GM18873 (cell line): ENCODE results near the gene MTFP1.

Experiments used
- ATAC-seq: cut with Tn5 transposase; IDR thresholded peaks from one replicate; pipeline ENCODE4 v1.9.1; 2021; ENCODE audit warnings: mild to moderate bottlenecking, moderate library complexity, moderate number of reproducible peaks; ENCODE audit not compliant: unreplicated experiment, low FRiP score

Gene MTFP1

GRCh38 chr22:30424534-30425326, 838 bp upstream of the MTFP1 start:
- no peak for ATAC-seq

- no peak for ATAC-seq
These were observed 297 bp upstream of the MTFP1 start for GRCh38 chr22:30425327-30425615.

GRCh38 chr22:30426388-30427353, 1.1 kb downstream of the MTFP1 start:
- no peak for ATAC-seq

GRCh38 chr22:30427871-30428270, 2.3 kb downstream of the MTFP1 start:
- ATAC-seq = no peak

GRCh38 chr22:30429887-30430286, 4.3 kb downstream of the MTFP1 start:
- no peak for ATAC-seq

- no peak for ATAC-seq
These were observed 5.4 kb downstream of the MTFP1 start for GRCh38 chr22:30430933-30431332.

GRCh38 chr22:30432096-30432495, 6.5 kb downstream of the MTFP1 start:
- no peak for ATAC-seq

GRCh38 chr22:30432520-30432919, 7.0 kb downstream of the MTFP1 start:
- ATAC-seq = no peak

GRCh38 chr22:30433227-30433626, 7.7 kb downstream of the MTFP1 start:
- ATAC-seq = no peak

- ATAC-seq = no peak
These were observed 8.2 kb downstream of the MTFP1 start for GRCh38 chr22:30433773-30434172.

- ATAC-seq = no peak
These were observed 9.3 kb downstream of the MTFP1 start for GRCh38 chr22:30434843-30435242.

GRCh38 chr22:30435674-30436126, 10.1 kb downstream of the MTFP1 start:
- ATAC-seq = no peak

- no peak for ATAC-seq
These were observed 10.6 kb downstream of the MTFP1 start for GRCh38 chr22:30436196-30436595.

- ATAC-seq = no peak
These were observed 13.0 kb downstream of the MTFP1 start for GRCh38 chr22:30438559-30438958.

GRCh38 chr22:30439226-30439625, 13.7 kb downstream of the MTFP1 start:
- ATAC-seq = no peak

- ATAC-seq = no peak
These were observed 14.3 kb downstream of the MTFP1 start for GRCh38 chr22:30439836-30440235.

- ATAC-seq = no peak
These were observed 15.5 kb downstream of the MTFP1 start for GRCh38 chr22:30441088-30441487.

GRCh38 chr22:30444632-30445437, 19.3 kb downstream of the MTFP1 start:
- no peak for ATAC-seq

GRCh38 chr22:30445438-30446145, 20.0 kb downstream of the MTFP1 start:
- no peak for ATAC-seq

GRCh38 chr22:30447656-30448055, 22.1 kb downstream of the MTFP1 start:
- ATAC-seq = no peak
